BLaER1 treated with 17β-estradiol and CSF1 and Interleukin-3, amounts not matched to agents 10 nM and 100 nM (cell line): ENCODE results near the gene CPN1.
A peak's percentile ranks its signal among the peaks of the same experiment; 100 is the strongest.
"Not testable (repeated sequence)": the region's sequence is repeated elsewhere in the genome, so short reads cannot be mapped to it uniquely, and the experiment has no call there.

Experiments
- H3K27ac ChIP-seq, 11 experiments: shearing (Covaris generic); formaldehyde crosslinking; 2 replicates each; pipeline ENCODE4 v1.8.1; 2022
- H3K27me3 ChIP-seq, 11 experiments: shearing (Covaris generic); formaldehyde crosslinking; 2 replicates each; pipeline ENCODE4 v1.8.1; 2022
- H3K36me3 ChIP-seq, 11 experiments: shearing (Covaris generic); formaldehyde crosslinking; 2 replicates each; pipeline ENCODE4 v1.8.1; 2022
- H3K4me1 ChIP-seq, 10 experiments: shearing (Covaris generic); formaldehyde crosslinking; 2 replicates each; pipeline ENCODE4 v1.8.1; 2022
- H3K4me2 ChIP-seq, 11 experiments: shearing (Covaris generic); formaldehyde crosslinking; 2 replicates each; pipeline ENCODE4 v1.8.1; 2022
- H3K4me3 ChIP-seq, 10 experiments: shearing (Covaris generic); formaldehyde crosslinking; 2 replicates each; pipeline ENCODE4 v1.8.1; 2022
- H3K9ac ChIP-seq, 11 experiments: shearing (Covaris generic); formaldehyde crosslinking; 2 replicates each; pipeline ENCODE4 v1.8.1; 2022
- H3K9me3 ChIP-seq, 11 experiments: shearing (Covaris generic); formaldehyde crosslinking; replicated peaks in 1 of 11; 2 replicates each; pipeline ENCODE4 v1.8.1; 2022
- H4K20me1 ChIP-seq, 11 experiments: shearing (Covaris generic); formaldehyde crosslinking; 2 replicates each; pipeline ENCODE4 v1.8.1; 2022
- Cebpa-rat ChIP-seq, 11 experiments: shearing (Covaris generic); IDR thresholded peaks; 2 replicates each; pipeline ENCODE4 v1.8.1; 2022

Gene CPN1

GRCh38 chr10:100019787-100020141 is 61.9 kb downstream of the CPN1 start:
- H3K27ac ChIP-seq: no peak overlapping the region
- no peaks in the 10 kb centered on the region for H3K36me3 ChIP-seq
- peaks cover 0 to 18% (median 11%) of the 10 kb centered on the region in 10 experiments; a peak in 14 of 20 replicates for H3K4me1 ChIP-seq
- H3K4me3 ChIP-seq: no peak overlapping the region
- no peak for TF ChIP-seq Cebpa-rat (IDR thresholded peaks at IDR 0.05)
- no peak overlapping the region for H3K9ac ChIP-seq
- H3K9me3 ChIP-seq: peaks cover 0 to 6% (median 0%) of the 10 kb centered on the region in 11 experiments; a peak in 3 of 22 replicates
- H3K27me3 ChIP-seq: no peaks in the 10 kb centered on the region
- H3K4me2 ChIP-seq: peak overlapping the region in 3 of 11 experiments; percentile 37 to 40 (median 40); a peak in 1 of 22 replicates
- H4K20me1 ChIP-seq: no peaks in the 10 kb centered on the region

- H3K4me3 ChIP-seq: no peak overlapping the region
- no peak for TF ChIP-seq Cebpa-rat (IDR thresholded peaks at IDR 0.05)
- no peak overlapping the region for H3K9ac ChIP-seq
- H3K36me3 ChIP-seq: no peaks in the 10 kb centered on the region
- peak overlapping the region in 5 of 11 experiments; percentile 5 to 48 (median 32); a peak in 8 of 22 replicates for H3K4me2 ChIP-seq
- peaks cover 0 to 21% (median 7%) of the 10 kb centered on the region in 10 experiments; a peak in 9 of 20 replicates for H3K4me1 ChIP-seq
- no peak overlapping the region for H3K27ac ChIP-seq
- peaks cover 0 to 10% (median 0%) of the 10 kb centered on the region in 11 experiments; a peak in 3 of 22 replicates for H3K9me3 ChIP-seq
- no peaks in the 10 kb centered on the region for H3K27me3 ChIP-seq
- H4K20me1 ChIP-seq: no peaks in the 10 kb centered on the region
These were observed 67.5 kb downstream of the CPN1 start for GRCh38 chr10:100014071-100014762.

- Histone ChIP-seq H3K27me3 (no peaks in the 10 kb centered on the region), H4K20me1 (peaks cover 0 to 2% (median 0%) of the 10 kb centered on the region in 11 experiments; a peak in 2 of 22 replicates), H3K9ac (no peak overlapping the region), H3K4me2 (peak overlapping the region in 4 of 11 experiments; percentile 17 to 48 (median 36); a peak in 4 of 22 replicates), H3K9me3 (peaks cover 0 to 10% (median 0%) of the 10 kb centered on the region in 11 experiments; a peak in 3 of 22 replicates), H3K27ac (no peak overlapping the region), H3K36me3 (no peaks in the 10 kb centered on the region), H3K4me1 (peaks cover 5 to 26% (median 13%) of the 10 kb centered on the region in 10 experiments), H3K4me3 (no peak overlapping the region)
- TF ChIP-seq Cebpa-rat (IDR thresholded peaks at IDR 0.05): no peak
These were observed 68.0 kb downstream of the CPN1 start for GRCh38 chr10:100013621-100014020.

GRCh38 chr10:100011906-100012305 is 69.8 kb downstream of the CPN1 start:
- not testable (repeated sequence) for H3K9ac ChIP-seq, H3K4me2 ChIP-seq, H3K36me3 ChIP-seq, H3K27ac ChIP-seq, H3K4me3 ChIP-seq, H3K9me3 ChIP-seq, H3K27me3 ChIP-seq
- peaks cover 0 to 15% (median 0%) of the 10 kb centered on the region in 11 experiments; a peak in 2 of 22 replicates for H4K20me1 ChIP-seq
- H3K4me1 ChIP-seq: peaks cover 20 to 41% (median 24%) of the 10 kb centered on the region in 10 experiments

GRCh38 chr10:100009793-100010676 is 71.6 kb downstream of the CPN1 start, which contains the start of gene DNMBP:
TSS of gene DNMBP (minus strand) at chr10:100009947. CDS start at chr10:99972124, 37,823 bp downstream.
- peak within 1 kb of the TSS; percentile 70 to 87 (median 80) for H3K4me3 ChIP-seq
- H3K4me1 ChIP-seq: peaks cover 34 to 48% (median 40%) of the 10 kb centered on the region in 10 experiments
- peak within 1 kb of the TSS; percentile 71 to 89 (median 81) for H3K9ac ChIP-seq
- peaks cover 0 to 15% (median 0%) of the 10 kb centered on the region in 11 experiments; a peak in 2 of 22 replicates for H4K20me1 ChIP-seq
- peak within 1 kb of the TSS; percentile 88 to 99 (median 92) for H3K4me2 ChIP-seq
- H3K27ac ChIP-seq: peak within 1 kb of the TSS; percentile 31 to 70 (median 63); a peak in 21 of 22 replicates
- TF ChIP-seq Cebpa-rat (IDR thresholded peaks at IDR 0.05): no peak
- no peaks in the 10 kb centered on the region for H3K27me3 ChIP-seq
- peaks cover 0 to 8% (median 0%) of the 10 kb centered on the region in 11 experiments; a peak in 2 of 22 replicates for H3K9me3 ChIP-seq
- no peaks in the 10 kb centered on the region for H3K36me3 ChIP-seq

GRCh38 chr10:100009283-100009792 is 72.3 kb downstream of the CPN1 start:
- no peak for TF ChIP-seq Cebpa-rat (IDR thresholded peaks at IDR 0.05)
- no peaks in the 10 kb centered on the region for H3K36me3 ChIP-seq
- peaks cover 29 to 48% (median 41%) of the 10 kb centered on the region in 10 experiments for H3K4me1 ChIP-seq
- 0 out of 22 replicates have a peak, but pooled peaks cover 0 to 1% (median 0%) of the 10 kb centered on the region in 11 experiments for H3K9me3 ChIP-seq
- no peaks in the 10 kb centered on the region for H3K27me3 ChIP-seq
- peak overlapping the region; percentile 70 to 87 (median 80) for H3K4me3 ChIP-seq
- H3K27ac ChIP-seq: peak overlapping the region; percentile 31 to 70 (median 63); a peak in 21 of 22 replicates
- H3K9ac ChIP-seq: peak overlapping the region; percentile 71 to 89 (median 81)
- H3K4me2 ChIP-seq: peak overlapping the region; percentile 88 to 99 (median 92)
- H4K20me1 ChIP-seq: peaks cover 0 to 15% (median 0%) of the 10 kb centered on the region in 11 experiments; a peak in 2 of 22 replicates

- H3K27me3 ChIP-seq: no peaks in the 10 kb centered on the region
- peak overlapping the region; percentile 71 to 89 (median 81) for H3K9ac ChIP-seq
- no peaks in the 10 kb centered on the region for H3K9me3 ChIP-seq
- peak overlapping the region in 8 of 11 experiments; percentile 54 to 70 (median 66); a peak in 11 of 22 replicates for H3K27ac ChIP-seq
- TF ChIP-seq Cebpa-rat (IDR thresholded peaks at IDR 0.05): no peak
- H3K4me2 ChIP-seq: peak overlapping the region; percentile 88 to 99 (median 92)
- peak overlapping the region; percentile 70 to 87 (median 80) for H3K4me3 ChIP-seq
- H3K4me1 ChIP-seq: peaks cover 23 to 49% (median 38%) of the 10 kb centered on the region in 10 experiments
- H3K36me3 ChIP-seq: no peaks in the 10 kb centered on the region
- H4K20me1 ChIP-seq: peaks cover 0 to 15% (median 0%) of the 10 kb centered on the region in 11 experiments; a peak in 2 of 22 replicates
These were observed 72.9 kb downstream of the CPN1 start for GRCh38 chr10:100008708-100009282.

- peaks cover 0 to 15% (median 0%) of the 10 kb centered on the region in 11 experiments; a peak in 2 of 22 replicates for H4K20me1 ChIP-seq
- no peak for TF ChIP-seq Cebpa-rat (IDR thresholded peaks at IDR 0.05)
- H3K27me3 ChIP-seq: no peaks in the 10 kb centered on the region
- no peaks in the 10 kb centered on the region for H3K36me3 ChIP-seq
- no peaks in the 10 kb centered on the region; a peak in 1 of 22 replicates for H3K9me3 ChIP-seq
- no peak overlapping the region; a peak in 2 of 20 replicates for H3K4me3 ChIP-seq
- H3K4me1 ChIP-seq: peaks cover 20 to 49% (median 37%) of the 10 kb centered on the region in 10 experiments
- no peak overlapping the region for H3K27ac ChIP-seq
- peak overlapping the region; percentile 88 to 99 (median 92); a peak in 21 of 22 replicates for H3K4me2 ChIP-seq
- peak overlapping the region in 3 of 11 experiments; percentile 81 to 89 (median 85); a peak in 4 of 22 replicates for H3K9ac ChIP-seq
These were observed 73.5 kb downstream of the CPN1 start for GRCh38 chr10:100008142-100008522.
